ENCODE measurements around the gene ARID3C.
"Not testable (repeated sequence)": the region's sequence is repeated elsewhere in the genome, so short reads cannot be mapped to it uniquely, and the experiment has no call there.

ARID3C gene

DNA sequence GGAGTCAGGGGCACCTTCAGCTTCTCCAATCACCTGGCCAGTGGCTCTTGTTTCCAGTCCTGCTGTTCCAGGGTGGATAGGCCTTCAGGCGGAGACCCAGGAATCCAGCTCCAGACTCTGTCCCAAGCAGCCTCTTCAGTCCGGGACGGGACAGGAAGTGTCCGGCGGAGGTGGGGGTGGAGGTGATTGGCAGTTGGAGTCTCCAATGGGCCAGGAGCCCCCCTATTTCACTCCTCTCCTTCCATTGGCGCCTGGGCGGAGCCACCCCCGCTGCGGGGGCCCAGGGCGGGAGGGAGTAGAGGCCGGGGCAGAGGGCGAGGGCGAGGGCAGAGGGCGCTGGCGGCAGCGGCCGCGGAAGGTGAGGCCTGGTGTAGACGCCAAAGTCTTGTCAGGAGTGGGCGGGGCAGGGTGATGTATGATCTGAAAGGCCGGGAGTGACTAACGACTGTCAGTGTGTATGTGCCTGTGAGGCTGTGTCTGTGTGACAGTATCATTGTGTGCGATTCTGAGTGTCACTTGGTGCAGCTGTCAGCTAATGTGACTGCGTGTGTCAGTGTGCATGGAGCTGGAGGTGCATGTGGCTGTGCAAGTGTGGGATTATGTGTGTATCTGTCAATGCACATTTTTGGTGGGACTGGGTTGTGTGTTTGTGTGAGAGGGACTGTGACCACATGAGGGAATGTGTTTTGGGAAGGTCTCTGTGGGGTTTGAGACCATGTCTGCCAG lies 23.2 kb upstream of the ARID3C start, which contains the start of gene IL11RA:
Gene IL11RA (plus strand): TSS at position 310 of the 726 bp plus-strand sequence. CDS start 3,033 bp downstream, outside the sequence.
- peak; percentile 73 for DNase-seq

DNA sequence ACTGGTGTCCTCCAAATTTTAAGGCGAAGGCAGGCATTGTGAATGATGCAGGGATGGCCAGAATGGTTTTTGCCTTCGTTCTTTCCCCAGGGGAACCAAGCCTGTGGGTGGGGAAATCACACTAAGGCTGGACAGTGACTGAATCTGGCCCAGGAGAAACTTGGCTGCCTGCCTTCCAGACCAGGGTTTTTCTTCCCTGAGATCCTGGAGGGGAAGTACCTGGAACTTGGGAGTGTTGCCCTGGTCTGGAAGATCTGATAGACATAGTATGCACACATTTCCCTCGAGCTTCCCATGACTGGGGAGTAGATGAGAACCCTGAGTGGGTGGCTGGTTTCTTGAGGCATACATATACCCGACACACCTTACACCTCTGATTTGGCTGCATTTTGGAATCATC lies 22.5 kb upstream of the ARID3C start:
- DNase-seq, result no peak

DNA sequence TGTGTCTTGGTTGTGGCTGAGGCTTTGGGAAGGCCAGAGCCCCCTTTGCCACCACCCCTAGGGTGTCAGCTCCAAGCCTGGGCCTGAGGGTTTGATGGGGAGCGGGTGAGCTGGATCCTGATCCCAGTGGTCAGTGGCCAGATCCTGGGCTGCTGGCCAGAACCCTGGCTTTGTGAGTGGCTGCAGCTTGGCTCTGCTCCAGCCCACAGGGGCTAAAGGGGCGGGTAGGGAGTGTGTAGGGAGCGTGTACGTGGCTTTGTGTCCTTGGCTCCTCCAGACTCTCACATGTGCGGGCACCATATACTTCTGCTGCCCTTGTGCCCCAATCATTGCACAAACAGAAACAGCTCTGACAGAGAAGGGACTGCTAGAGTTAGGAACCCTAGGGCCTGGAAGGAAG lies 21.9 kb upstream of the ARID3C start:
- no peak for DNase-seq

DNA sequence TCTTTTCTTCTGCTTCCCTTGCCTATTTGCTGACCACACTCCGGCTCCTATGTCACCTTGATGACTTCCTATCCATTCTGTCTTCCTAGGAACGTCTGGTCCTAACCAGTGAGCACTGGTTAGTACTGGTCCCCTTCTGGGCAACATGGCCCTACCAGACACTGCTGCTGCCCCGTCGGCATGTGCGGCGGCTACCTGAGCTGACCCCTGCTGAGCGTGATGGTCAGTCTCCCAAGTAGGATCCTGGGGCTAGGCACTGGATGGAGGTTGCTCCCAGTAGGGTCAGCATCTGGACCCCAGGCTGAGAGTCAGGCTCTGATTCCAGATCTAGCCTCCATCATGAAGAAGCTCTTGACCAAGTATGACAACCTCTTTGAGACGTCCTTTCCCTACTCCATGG lies 19.8 kb upstream of the ARID3C start:
- DNase-seq, result no peak

DNA sequence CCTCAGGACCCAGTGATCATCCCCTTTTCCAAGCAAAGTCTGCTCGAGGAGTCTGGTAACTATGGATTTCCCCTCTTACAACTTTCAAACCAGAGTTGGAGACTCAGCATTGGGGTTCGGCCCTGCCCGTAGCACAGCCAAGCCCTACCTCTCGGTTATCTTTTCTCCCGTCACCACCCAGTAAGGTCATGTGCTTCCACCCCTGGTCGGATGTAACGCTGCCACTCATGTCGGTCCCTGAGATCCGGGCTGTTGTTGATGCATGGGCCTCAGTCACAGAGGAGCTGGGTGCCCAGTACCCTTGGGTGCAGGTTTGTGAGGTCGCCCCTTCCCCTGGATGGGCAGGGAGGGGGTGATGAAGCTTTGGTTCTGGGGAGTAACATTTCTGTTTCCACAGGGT lies 18.8 kb upstream of the ARID3C start:
- DNase-seq, result no peak

DNA sequence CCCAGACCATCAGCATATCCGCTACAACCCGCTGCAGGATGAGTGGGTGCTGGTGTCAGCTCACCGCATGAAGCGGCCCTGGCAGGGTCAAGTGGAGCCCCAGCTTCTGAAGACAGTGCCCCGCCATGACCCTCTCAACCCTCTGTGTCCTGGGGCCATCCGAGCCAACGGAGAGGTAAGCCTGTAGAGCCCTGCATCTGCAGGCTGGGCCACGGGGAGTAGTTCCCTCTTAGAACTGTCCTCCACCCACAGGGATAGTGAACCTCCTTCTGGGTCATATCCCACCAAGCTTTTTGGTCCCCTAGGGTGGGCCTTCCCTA lies 18.2 kb upstream of the ARID3C start:
- no peak for DNase-seq

DNA sequence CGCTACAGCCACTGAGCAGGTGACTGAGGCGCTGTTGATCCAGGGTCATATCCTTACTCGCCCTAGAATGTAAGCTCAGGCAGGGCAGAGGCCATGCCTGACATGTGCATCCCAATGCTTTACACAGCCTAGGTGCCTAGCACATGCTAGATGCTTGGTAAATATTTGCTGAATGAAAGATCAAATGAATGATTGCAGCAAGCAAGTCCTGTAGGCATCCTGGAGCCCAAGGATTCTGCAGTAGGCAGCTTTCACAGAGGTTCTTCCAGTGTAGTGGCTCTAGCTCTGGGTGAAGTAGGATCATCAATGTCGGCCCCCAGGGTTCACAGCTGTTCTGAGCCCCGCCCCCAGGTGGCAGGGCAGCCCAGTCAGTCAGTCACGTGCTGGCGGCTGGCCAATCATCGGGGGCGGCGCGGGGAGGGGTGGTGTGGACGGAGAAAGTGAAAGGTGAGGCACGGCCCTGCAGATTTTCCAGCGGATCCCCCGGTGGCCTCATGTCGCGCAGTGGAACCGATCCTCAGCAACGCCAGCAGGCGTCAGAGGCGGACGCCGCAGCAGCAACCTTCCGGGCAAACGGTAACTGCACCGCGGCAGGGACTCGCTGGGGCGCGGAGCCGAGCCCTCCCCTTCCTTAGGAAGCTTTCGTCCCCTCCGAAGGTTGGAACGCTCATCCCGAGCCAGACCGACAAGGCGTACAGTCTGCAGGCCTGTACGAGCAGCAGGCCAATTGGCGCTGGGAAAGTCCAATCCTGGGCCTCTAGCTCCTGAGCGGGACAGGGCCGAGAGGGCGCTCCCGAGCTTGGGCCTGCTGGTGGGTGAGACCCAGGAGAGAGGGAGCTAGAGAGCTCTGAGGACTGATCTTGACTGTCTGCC lies 17.6 kb upstream of the ARID3C start, which contains the start of gene GALT:
Gene GALT (plus strand): TSS at position 465 of the 873 bp plus-strand sequence. CDS start 30 bp downstream, at position 495.
- DNase-seq, result peak; percentile 97

DNA sequence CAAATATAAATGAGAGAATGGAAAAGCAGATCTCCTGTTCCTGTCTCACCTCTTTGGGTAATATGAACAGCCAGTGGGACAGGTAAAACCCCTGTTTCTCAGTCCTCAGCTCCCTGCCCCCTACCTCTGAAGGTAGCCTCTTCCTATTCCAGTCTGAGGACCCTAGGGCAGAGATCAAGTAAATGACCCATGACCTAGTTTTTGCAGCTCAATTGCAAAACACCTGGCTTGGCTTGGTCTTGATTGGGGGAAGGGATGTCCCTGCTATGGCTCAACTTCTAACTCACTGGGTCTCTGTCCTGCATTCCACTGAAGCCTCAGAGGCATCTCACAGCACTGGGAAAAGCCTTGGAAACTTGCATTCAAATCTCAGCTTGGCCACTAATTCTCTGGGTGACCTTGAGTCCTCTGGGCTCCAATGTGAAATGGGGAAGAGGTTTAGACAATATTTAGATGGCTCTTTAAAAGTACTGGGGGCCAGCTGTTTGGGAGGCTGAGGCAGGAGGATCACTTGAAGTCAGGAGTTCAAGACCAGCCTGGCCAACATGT lies 16.0 kb upstream of the ARID3C start:
- no peak for DNase-seq

DNA sequence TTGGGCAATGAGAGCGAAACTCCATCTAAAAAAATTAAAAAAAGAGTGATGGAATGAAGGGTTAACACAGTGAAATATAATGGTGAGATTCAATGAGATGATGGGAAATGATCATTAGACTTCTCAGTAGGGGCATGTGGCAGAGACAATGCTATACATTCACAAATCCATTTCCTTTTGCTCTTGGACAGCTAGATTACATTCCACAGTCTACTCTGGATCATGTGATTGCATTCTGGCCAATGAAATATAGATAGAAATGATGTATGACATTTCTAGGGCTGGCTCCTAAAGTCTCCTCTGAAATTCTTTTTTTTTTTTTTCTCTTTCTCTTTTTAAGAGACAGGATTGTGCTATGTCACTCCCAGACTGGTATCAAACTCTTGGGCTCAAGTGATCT lies 13.8 kb upstream of the ARID3C start:
- no peak for DNase-seq

DNA sequence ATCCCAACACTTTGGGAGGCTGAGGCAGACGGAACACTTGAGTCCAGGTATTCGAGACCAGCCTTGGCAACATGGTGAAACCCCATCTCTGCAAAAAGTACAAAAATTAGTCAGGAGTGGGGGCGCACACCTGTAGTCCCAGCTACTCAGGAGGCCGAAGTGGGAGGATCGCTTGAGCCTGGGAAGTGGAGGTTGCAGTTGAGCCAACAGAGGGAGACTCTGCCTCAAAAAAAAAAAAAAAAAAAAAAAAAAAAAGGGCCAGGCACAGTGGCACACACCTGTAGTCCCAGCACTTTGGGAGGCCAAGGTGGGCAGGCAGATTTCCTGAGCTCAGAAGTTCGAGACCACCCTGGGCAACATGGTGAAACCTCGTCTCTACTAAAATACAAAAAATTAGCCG lies 10.5 kb upstream of the ARID3C start:
- DNase-seq, result not testable (repeated sequence)

DNA sequence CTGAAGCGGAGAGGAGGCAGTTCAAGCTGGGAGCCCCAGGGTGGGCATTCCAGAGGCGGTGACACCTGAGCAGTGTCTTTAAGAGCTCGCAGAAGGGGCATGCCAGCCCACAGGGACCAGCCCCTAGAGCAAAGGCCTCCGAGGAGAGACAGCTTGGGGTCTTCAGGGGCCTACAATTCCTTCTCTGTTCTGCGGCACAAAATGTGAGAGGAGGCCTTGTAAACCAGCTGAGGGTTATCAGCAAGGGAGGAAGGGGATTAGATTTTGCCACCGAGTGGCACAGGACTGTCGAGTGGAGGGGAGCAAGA lies 9.2 kb upstream of the ARID3C start:
- no peak for DNase-seq

DNA sequence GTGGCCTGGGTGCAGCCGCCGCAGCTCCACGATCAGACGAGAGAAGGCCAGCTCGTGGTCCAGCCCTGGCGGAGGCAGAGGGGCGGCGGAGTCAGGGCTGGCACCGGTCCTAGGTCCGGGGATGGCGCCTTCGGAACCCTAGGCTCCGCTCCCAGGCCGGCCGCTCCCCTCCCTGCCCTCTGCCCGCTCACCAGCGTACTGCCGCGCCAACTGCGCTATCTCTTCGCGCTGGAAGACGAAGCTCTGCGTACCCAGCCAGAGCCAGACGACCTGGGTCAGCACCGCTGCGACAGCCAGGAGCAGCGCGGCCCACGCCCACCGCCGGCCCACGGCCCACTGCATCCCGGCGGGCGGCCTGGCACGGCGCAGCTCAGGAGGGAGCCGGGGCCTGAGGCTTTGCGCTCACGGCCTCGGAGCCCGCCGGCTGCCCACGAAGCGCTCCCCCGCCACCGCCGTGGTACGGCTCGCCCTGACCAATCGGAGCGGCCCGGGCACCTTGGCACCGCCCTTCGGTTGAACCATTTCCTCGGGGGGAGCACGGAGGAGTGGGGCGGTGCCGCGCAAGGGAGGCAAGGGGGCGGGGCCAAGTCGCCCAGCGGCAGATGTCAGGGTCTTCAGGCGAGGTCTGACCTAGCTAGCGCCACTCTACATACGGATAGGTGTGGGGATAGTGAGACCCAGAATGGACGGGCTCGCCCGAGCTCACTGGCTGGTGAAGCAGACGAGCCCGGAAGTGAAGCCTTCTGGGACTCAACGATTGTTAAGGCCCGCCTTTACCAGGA lies 8.7 kb upstream of the ARID3C start, which contains the start of gene SIGMAR1:
Gene SIGMAR1 (minus strand): TSS at position 432 of the 782 bp plus-strand sequence. CDS start 90 bp downstream, at position 342.
- DNase-seq, result peak; percentile 98

DNA sequence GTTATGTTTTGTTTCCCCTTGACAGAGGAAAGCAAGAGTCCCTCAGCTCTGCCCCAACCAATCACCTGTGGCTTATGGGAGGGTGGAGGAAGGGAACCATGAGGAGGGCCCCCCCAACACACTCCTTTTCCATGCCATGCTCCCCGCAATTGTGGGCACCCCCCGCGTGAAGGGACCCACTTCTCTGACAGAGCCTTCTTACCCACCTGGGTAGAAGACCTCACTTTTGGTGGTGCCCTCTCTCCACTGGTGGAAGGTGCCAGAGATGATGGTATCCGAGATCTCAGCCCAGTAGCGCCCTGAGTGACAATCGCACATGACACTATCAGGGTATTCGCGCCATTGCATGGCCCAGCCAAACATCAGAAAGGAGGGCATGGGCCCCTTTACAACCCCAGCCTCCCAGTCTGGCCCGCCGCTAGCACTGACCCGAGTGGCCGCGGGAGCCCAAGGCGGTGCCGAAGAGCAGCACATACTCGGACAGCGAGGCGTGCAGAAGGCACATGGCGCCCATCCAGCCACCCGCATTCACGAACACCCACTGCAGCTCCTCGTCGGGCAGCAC lies 8.0 kb upstream of the ARID3C start:
- no peak for DNase-seq

DNA sequence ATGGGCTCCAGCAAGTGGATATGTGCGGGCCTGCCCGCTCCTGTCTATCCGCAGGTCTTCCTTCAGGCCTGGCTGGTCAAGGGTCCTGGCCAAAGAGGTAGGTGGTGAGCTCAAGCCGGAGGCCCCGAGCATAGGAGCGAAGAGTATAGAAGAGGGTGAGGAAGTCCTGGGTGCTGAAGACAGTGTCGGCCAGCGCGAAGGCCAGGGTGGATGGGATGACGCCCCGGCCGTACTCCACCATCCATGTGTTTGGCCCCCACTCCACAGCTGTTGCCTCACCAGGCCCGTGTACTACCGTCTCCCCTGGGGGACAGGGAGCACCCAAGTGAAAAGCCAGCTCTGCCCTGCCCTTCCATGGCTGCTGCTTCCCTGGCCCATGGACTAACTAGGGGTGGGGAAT lies 6.7 kb upstream of the ARID3C start:
- DNase-seq, result no peak

DNA sequence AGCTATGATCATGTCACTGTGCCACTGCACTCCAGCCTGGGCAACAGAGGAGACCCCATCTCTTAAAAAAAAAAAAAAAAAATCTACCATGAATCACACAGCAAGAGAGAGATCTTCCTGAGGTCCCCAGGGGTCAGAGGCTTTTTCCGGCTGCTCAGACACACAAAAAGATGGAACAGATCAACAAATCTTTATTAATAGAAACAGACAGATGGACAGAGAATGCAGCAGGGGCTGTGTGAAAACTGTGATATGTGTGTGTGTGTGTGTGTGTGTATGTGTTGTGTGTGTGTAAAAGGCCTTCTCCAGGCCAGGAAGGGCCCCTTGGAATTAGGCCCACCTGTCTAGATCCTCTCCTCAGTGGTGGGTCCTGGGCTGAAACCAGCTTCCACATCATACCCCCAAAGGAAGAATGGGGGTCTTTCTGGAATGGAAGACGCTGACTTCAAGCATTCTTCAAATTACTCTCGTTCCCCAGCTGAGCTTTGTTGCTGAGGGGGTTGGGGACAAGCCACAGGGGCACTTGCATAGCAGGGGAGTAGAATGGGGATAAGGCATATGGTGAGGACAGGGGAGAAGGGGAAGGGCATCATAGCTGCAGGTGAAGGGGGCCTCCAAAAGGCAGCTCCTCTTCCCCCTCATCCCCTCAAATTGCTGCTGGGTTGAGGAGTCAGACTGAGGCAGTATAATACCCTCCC lies 5.8 kb upstream of the ARID3C start:
- DNase-seq, result no peak

DNA sequence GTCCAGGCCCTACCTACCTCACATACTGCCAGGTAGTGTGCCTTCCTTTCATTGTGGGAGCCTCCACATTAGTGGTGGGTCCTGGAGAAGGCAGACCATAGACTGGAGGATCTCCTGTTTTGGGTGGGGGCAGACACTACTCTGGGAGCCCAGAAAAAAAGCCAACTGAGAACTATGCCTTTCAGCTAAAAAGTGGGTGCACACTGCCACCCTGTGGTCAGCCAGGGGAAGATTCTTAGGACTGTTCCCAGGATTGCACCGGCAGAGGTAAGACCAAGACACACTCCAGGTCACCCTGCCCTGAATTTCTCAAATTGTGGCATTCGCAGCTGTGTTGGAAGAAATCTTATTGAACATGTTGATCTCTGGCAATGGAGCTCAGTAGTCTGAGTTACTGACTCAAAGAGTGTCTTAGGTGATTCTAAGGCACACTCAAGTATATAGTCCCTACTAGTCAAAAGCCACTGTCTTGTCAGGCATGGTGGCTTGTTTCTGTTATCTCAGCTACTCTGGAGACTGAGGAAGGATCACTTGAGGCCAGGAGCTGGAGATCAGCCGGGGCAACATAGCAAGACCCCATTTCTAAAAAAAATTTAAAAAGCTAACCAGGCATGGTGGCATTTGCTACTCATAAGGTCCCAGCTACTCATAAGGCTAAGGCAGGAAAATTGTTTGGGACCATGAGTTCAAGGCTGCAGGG lies 5.1 kb upstream of the ARID3C start:
- peak; percentile 83 for DNase-seq

DNA sequence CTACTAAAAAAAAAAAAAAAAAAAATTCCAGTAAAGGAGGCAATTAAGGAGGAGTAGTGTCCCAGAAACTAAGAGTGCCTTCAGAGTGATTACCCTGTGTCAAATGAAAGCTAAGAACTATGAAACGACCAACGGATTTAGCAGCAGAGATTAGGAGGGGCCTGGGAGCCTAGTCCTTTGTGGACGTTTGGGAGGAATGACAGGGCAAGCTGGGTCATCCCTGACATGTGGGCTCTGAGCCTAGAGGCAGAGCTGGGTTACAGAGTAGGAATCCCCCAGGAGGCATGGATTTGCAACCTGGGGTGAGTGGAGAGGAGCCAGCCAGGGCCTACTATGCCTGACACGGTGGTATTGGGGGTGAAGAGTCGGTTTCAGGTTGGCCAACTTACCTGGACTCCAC lies 4.3 kb upstream of the ARID3C start:
- DNase-seq, result no peak

DNA sequence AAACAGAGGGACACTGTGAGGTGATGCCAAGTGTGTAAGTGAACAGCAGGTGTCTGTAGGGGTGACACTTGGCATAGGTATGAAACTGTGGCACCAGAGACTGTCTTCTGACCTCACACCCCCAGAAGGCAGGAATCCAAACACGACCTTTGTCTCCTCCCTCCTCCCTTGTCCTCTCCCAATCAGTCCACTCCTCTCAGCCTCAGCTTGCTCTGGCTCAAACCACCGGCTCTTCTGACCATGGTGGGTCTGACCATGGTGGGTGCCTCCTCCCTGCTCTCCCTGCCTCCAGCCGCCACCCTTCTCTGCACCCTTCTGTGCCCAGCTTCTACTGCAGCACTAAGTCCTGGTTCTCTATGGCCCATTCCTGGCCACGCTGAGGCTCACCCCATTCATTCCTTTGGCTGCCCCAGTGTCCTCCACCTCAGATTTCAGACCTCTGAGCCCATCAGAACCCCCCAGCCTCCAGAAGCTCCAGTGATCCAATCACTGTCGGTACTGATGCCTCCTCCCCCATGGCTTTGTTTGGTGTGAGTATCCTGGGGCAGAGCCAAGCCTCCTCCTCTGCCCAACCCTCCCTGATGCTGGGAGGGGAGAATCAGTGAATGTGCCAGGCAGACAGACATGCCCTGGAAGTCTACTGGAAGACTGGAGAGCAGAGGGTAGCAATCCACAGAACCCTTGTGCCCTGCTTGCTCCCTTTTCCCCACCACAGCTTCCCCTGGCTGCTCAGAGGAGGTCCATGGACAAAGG lies 1.7 kb upstream of the ARID3C start:
- DNase-seq, result no peak

DNA sequence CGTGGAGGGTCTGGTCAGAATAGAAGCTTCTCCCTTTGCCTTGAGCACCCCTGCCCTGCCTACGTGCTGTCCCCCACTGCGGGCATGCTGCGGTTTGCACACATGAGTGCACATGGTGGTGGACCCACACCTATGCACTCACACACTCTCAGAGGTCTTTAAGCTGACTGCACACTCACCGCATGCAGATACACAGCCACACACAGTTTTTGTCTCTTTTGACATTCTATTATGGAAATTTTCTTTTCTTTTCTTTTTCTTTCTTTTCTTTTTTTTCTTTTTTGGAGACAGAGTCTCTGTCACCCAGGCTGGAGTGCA lies 584 bp upstream of the ARID3C start:
- no peak for DNase-seq

DNA sequence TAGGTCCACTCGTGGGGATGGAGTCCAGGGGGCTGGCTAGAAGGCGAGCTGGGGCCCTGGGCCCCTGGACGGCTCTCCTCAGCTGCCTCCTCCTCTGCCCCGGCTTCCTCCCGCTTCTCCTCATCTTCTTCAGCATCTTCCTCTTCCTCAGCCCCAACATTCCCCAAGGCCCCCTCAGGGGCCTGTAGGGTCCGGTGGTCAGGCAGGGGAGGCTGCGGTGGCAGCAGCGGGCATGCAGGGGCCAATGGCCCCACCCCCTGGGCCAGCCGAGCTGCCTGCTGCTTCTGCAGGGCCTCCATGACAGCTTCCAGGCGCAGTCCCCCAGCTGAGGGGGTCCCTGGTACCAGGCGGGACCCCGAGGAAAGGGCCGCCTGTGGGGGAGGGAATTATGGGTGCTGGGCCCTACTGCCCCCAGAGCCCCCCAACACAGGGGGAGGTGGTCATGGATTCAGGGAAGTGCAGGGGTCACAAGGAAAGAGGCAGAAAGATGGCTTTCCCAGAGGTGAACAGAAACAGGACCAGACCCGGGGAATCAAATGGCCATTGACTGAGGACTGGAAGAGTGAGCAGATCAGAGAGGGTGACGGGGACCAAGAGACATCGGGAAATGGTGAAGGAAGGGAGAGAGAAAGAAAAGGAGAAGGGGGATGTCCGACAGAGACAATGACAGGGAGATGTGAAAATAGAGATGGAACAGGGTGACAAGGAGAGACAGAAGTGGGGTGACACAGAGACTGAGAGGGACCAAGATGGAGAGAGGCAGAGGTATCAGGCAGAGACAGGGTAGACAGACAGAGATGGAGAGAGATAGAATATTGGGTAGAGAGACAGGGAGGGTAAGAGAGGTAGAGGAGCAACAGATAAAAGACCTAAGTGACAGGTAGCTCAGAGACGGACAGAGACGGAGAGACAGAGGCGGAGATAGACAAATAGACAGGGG lies 880 bp downstream of the ARID3C start:
- DNase-seq, result no peak

Measured in eye (tissue), 1 donor.